Upper lobe of right lung (tissue), 1 donor: ENCODE data around the gene RTEL1. TPM values are rescaled to one million over a fixed set of nuclear protein-coding genes. Genes with fewer than 3 reads are reported as not detected.

ENCODE experiments used
- ATAC-seq: fragments of 200-7000 bp; cut with Tn5 transposase; one replicate; pipeline ENCODE4 v1.9.1; 2020; ENCODE audit warnings: mild to moderate bottlenecking, moderate library complexity
- DNase-seq: peaks from one replicate; pipeline ENCODE4 v3.0.0-alpha.2; 2020
- H3K27ac ChIP-seq: fragments of 200-600 bp; one replicate; pipeline ENCODE4 v1.8.0; 2022
- H3K27me3 ChIP-seq: fragments of 200-600 bp; one replicate; pipeline ENCODE4 v1.8.0; 2022; ENCODE audit warnings: mild to moderate bottlenecking
- H3K36me3 ChIP-seq: fragments of 200-600 bp; one replicate; pipeline ENCODE4 v1.8.0; 2022
- H3K4me1 ChIP-seq: fragments of 200-600 bp; one replicate; pipeline ENCODE4 v1.8.0; 2022
- H3K4me3 ChIP-seq: fragments of 200-600 bp; one replicate; pipeline ENCODE4 v1.8.0; 2022; ENCODE audit warnings: mild to moderate bottlenecking
- H3K9me3 ChIP-seq: fragments of 200-600 bp; one replicate; pipeline ENCODE4 v1.8.0; 2022
- intact Hi-C: fragments of 100-400 bp; cut with DNase I; formaldehyde crosslinking; loops from one replicate; pipeline ENCODE4 v1.11.0; 2022
- total RNA-seq: library from RNA; stranded (reverse); fragmentation: NEBNext Ultra II Directional; extraction: Animal tissue kit (Norgen Biotek cat#: 25700); gene quantifications from one replicate; pipeline ENCODE4 v1.2.1, GENCODE V29; 2021
- TF ChIP-seq, protein P1 (sequence below): fragments of 200-600 bp; IDR thresholded peaks from one replicate; pipeline ENCODE4 v1.8.0; 2022; ENCODE audit warnings: antibody characterized with exemption
- donor health status: DM: no; HTN: yes; CAD: no; lungs with severe emphysema.

The RTEL1 gene
- total RNA-seq, 1 donor from 2014 or later = 26.7 TPM

DNA sequence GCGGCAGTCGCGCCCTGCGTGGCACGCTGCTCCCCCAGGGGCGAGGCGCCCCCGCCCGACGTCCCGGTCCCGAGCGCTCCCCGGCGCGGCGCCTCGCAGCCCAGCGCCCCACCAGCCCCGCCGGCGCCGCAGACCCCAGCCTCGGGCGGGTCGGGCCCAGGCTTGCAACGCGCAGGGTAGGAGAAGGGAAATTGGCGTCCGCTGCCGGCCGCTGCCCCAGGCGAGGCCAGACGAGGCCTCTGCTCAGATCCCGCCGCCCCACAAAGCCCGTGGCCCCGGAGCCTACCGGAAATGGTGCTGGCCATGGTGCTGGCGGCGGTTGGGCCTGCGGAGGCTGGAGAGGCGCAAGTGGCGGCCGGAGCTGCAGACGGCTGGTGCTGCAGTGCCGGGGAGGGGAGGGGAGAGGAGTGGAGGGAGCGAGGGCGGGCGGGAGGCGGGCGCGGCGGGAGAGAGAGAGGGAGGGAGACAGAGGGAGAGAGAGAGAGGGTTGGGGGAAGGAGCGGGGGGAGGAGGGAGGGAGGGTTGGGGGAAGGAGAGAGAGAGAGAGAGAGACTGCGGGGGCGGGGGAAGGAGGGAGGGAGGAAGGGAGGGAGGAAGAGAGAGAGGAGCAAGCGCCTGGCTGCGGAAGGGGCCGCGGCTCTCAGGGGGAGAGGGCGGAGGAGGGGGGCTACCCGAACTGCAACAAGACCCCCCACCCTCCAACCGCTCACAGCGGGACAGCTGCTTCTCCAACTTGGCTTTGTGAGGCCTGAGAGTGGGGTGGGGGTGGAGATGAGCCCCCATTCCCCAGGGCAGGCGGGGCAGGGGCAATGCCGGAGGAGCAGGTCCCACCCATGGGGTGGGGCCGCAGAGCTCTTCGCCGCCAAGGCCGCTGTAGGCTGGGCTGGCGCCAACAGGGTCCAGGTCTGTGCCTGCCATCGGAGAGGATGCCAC, 4.8 kb upstream of the RTEL1 start, which contains the start of gene STMN3:
STMN3 (minus strand) TSS at position 384 of the 933 bp plus-strand sequence; CDS start at position 305, 79 bp downstream.
- peak; percentile 80 for ATAC-seq
- Histone ChIP-seq H3K27me3 (no peaks in the 10 kb centered on the region), H3K9me3 (no peaks in the 10 kb centered on the region), H3K36me3 (no peaks in the 10 kb centered on the region), H3K4me3 (peak within 1 kb of the TSS; percentile 57), H3K27ac (no peak within 1 kb of the TSS), H3K4me1 (peaks cover 21% of the 10 kb centered on the region)
- DNase-seq = peak; percentile 92
- intact Hi-C loops = no loop called here
- TF ChIP-seq, protein P1, sequence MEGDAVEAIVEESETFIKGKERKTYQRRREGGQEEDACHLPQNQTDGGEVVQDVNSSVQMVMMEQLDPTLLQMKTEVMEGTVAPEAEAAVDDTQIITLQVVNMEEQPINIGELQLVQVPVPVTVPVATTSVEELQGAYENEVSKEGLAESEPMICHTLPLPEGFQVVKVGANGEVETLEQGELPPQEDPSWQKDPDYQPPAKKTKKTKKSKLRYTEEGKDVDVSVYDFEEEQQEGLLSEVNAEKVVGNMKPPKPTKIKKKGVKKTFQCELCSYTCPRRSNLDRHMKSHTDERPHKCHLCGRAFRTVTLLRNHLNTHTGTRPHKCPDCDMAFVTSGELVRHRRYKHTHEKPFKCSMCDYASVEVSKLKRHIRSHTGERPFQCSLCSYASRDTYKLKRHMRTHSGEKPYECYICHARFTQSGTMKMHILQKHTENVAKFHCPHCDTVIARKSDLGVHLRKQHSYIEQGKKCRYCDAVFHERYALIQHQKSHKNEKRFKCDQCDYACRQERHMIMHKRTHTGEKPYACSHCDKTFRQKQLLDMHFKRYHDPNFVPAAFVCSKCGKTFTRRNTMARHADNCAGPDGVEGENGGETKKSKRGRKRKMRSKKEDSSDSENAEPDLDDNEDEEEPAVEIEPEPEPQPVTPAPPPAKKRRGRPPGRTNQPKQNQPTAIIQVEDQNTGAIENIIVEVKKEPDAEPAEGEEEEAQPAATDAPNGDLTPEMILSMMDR = no peak

DNA sequence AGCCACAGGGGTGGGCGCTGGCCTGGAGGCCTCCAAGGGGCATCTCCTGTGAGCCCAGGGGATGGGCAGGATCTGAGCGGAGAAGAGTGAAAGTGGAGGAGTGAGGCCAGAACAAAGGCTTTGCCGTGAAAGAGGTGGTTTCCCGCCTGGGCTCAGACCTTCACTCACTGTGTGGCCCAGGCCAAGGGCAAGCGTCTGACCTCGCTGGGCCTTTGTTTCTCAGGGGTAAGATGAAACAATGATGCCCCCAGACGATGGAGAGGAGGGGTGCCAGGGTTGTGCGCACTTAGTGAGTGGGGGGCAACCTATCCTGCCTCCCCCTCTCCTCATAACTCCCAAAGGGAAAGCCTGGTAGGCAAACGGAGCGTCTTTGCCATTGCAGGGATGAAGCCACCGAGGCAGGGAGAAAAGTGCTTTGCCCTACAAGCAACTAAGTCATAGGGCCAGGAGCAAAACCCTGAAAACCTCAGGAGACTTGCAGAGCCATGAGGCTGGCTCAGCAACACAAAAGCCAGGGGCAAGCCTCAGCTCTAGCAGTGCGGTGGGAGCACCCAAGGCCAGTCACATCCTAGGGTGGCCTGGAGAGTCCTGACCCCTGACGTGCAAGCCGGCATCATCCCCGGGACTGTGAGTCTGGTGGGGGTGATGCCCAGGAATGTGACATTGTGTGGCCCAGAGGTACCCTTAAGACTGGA, 4.0 kb upstream of the RTEL1 start:
- ATAC-seq (no peak), DNase-seq (no peak)
- no peak overlapping the region for H3K27ac ChIP-seq
- no peaks in the 10 kb centered on the region for H3K27me3 ChIP-seq
- no peaks in the 10 kb centered on the region for H3K36me3 ChIP-seq
- H3K4me1 ChIP-seq = peaks cover 24% of the 10 kb centered on the region
- peak overlapping the region; percentile 57 for H3K4me3 ChIP-seq
- no peaks in the 10 kb centered on the region for H3K9me3 ChIP-seq
- intact Hi-C loops = no loop called here
- TF ChIP-seq, protein P1 = no peak

GRCh38 chr20:63655249-63655648, 2.9 kb upstream of the RTEL1 start:
- intact Hi-C loops = no loop called here
- Histone ChIP-seq H3K9me3 (no peaks in the 10 kb centered on the region), H3K27me3 (no peaks in the 10 kb centered on the region), H3K27ac (no peak overlapping the region), H3K36me3 (no peaks in the 10 kb centered on the region), H3K4me3 (no peak overlapping the region), H3K4me1 (peaks cover 28% of the 10 kb centered on the region)
- no peak for ATAC-seq
- DNase-seq = no peak
- TF ChIP-seq, protein P1 = no peak

DNA sequence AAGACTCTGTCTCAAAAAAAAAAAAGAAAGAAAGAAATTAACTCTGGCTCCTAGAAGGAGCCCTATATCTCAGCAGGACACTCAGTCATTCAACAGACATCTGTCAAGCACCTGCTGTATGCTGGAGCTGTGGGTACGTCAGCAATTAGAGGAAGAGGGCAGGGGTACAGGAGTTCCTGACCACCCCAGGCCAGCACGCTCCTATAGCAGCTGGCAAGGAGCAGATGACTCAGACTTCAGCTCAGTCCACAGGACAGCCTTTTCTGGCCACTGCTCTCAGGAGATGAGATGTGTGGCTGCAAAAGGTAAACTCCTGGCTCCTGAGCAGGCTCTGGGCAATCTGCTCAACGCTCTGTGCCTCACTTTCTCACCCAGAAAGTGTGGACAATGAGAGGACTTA, 1.7 kb upstream of the RTEL1 start:
- Histone ChIP-seq H3K27ac (no peak overlapping the region), H3K4me1 (peaks cover 25% of the 10 kb centered on the region), H3K27me3 (no peaks in the 10 kb centered on the region), H3K4me3 (no peak overlapping the region), H3K9me3 (no peaks in the 10 kb centered on the region), H3K36me3 (peaks cover 6% of the 10 kb centered on the region)
- TF ChIP-seq, protein P1 = no peak
- no peak for DNase-seq
- no peak for ATAC-seq
- intact Hi-C loops = no loop called here

GRCh38 chr20:63657260-63657936, 714 bp upstream of the RTEL1 start:
- ATAC-seq (no peak), DNase-seq (no peak)
- Histone ChIP-seq H3K4me1 (peaks cover 18% of the 10 kb centered on the region), H3K9me3 (no peaks in the 10 kb centered on the region), H3K27ac (peak overlapping the region; percentile 89), H3K4me3 (peak overlapping the region; percentile 92), H3K27me3 (no peaks in the 10 kb centered on the region), H3K36me3 (peaks cover 15% of the 10 kb centered on the region)
- intact Hi-C loops = no loop called here
- TF ChIP-seq, protein P1 = no peak
